Heart left ventricle (tissue), 13 donors: ENCODE results near the gene TOPBP1.

Experiments used
- CTCF ChIP-seq, 12 donors: fragments of 200-600 bp; sonication (generic) in 4 of 12; IDR thresholded peaks; one replicate each; pipeline versions ENCODE4 v1.5.0 to v1.8.0; 2018 to 2022; ENCODE audit warnings: antibody characterized with exemption in 12 of 12, mild to moderate bottlenecking in 5 of 12
- POLR2A ChIP-seq, 2 donors: fragments of 450-650 bp; IDR thresholded peaks; one replicate each; pipeline ENCODE4 v1.6.1; 2017; ENCODE audit warnings: antibody characterized with exemption in 2 of 2, mild to moderate bottlenecking in 2 of 2, moderate library complexity in 2 of 2
- donor health status: ischemic (EF 13 %, LVEDD 7.1; RV severe dilation, severe dysfunction).
- donor health status: DM: no; HTN: yes; CAD: no.
- donor health status: DM: no; HTN: no; CAD: no.
- donor health status: ischemic (EF 25% LVEDD 6.9; RV normal size, moderate dysfunction).
- donor health status: ischemic (EF 25% LVEDD 5.7; RV mildly dilated, moderate dysfunction).
- donor health status: ischemic (EF 35%, LVEDD 5.7; RV mildly dilated, moderate dysfunction).
- donor health status: nonischemic (EF 11% LVEDD 7.7; RV severe dilation, severe dysfunction).
- donor health status: DM: yes; HTN: yes; CAD: no.
- donor health status: PGD.
- donor health status: ischemic (EF 29% LVEDD 5.4; RV normal size, mild dysfunction).
- donor health status: nonischemic (EF 23%, LVEDD 6.1; RV moderate dilation, normal function).

DNA sequence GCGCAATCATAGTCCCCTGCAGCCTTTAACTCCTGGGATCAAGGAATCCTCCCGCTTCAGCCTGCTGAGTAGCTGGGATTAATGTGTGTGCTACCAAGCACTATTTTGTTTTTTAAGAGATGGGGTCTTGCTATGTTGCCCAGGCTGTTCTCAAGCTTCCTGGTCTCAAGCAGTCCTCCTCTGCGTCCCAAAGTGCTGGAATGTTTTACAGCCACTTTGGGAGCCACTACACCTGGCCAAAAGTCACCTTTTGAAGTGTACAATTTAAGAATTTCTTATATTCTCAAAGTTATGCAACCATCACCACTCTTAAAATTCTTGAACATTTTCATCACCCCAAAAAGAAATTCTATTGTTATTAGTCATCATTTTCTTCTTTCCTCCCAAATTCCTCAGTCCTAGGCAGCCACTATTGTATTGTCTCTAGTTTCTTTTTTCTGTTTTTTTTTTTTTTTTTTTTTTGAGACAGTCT is 70.4 kb downstream of the TOPBP1 start:
- no peak for TF ChIP-seq CTCF (IDR thresholded peaks at IDR 0.05)
- TF ChIP-seq POLR2A (IDR thresholded peaks at IDR 0.05) = no peak
